Stimulated activated effector memory CD8-positive, alpha-beta T cell treated with anti-CD3 and anti-CD28 coated beads, Interleukin-12 subunit alpha, Interleukin-12 subunit beta, amount 100 ng/mL, for 72 hours (primary cell): ENCODE results near the gene PAPPA2.

ENCODE experiments used
- ATAC-seq: fragments of 150-1000 bp; cut with Tn5 transposase; 2 replicates; pipeline ENCODE4 v1.10.0; 2021
- DNase-seq, 2 donors: peaks; one replicate each; pipeline ENCODE4 v3.0.0; 2021 to 2022; ENCODE audit warnings: low spot score in 2 of 2
- H3K27ac Mint-ChIP-seq: one replicate; pipeline ENCODE4 v1.8.0; 2022; ENCODE audit warnings: mild to moderate bottlenecking, mixed read lengths
- H3K36me3 Mint-ChIP-seq: one replicate; pipeline ENCODE4 v1.8.0; 2022; ENCODE audit warnings: mild to moderate bottlenecking, mixed read lengths
- H3K4me1 Mint-ChIP-seq: one replicate; pipeline ENCODE4 v1.8.0; 2022; ENCODE audit warnings: mixed read lengths
- H3K4me3 Mint-ChIP-seq: one replicate; pipeline ENCODE4 v1.8.0; 2022; ENCODE audit warnings: mild to moderate bottlenecking, mixed read lengths
- H3K9me3 Mint-ChIP-seq: one replicate; pipeline ENCODE4 v1.8.0; 2022; ENCODE audit warnings: mixed read lengths

Gene PAPPA2

GRCh38 chr1:176648556-176648955 lies 185.6 kb downstream of the PAPPA2 start:
- Mint-ChIP-seq H3K36me3 (no peaks in the 10 kb centered on the region), H3K4me3 (no peak overlapping the region), H3K27ac (no peak overlapping the region), H3K4me1 (no peaks in the 10 kb centered on the region), H3K9me3 (peaks cover 11% of the 10 kb centered on the region)
- DNase-seq (no peak), ATAC-seq (no peak)

DNA sequence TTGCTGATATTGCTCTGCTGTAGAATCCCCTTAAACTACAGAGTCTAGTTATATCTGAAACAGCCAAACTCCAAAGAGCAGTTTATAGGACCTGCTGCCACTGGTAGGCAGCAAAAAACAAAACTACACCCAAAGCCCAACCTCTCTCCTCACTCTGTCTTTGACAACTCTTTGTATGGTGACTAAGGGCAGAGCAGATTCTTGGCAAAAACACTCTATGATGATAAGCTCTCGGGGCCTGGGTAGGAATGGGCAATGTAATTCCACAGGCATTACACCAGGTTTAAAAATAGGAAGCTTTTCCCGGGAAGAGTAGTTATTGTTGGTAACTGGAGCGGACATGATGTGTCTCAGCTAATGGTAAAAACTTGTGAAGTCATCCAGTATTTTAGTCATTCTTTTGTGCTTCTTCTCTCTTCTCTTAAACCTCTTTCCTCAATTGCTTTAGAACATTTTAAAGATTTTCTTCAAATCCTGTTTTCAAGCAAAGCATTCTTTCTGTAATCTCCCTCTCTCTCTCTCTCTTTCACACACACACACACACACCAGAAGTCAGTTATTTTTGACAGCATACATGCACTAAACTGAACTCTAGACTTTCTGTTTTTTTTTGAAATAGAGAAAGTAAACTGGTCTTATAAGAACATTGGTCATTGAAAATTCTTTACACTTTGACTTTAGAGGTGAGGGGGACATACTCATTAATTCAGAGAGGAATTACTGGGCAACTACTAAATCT lies 193.5 kb downstream of the PAPPA2 start:
- no peak for ATAC-seq
- DNase-seq = no peak

GRCh38 chr1:176669782-176670181 lies 206.8 kb downstream of the PAPPA2 start:
- no peak overlapping the region for H3K27ac Mint-ChIP-seq
- H3K36me3 Mint-ChIP-seq = no peaks in the 10 kb centered on the region
- DNase-seq = no peak
- no peak for ATAC-seq
- no peak overlapping the region for H3K4me3 Mint-ChIP-seq
- H3K9me3 Mint-ChIP-seq = peaks cover 7% of the 10 kb centered on the region
- no peaks in the 10 kb centered on the region for H3K4me1 Mint-ChIP-seq

More for the DNA sequence above, 193.5 kb downstream of the PAPPA2 start:
- Mint-ChIP-seq H3K9me3 (peaks cover 16% of the 10 kb centered on the region), H3K27ac (no peak overlapping the region), H3K4me3 (no peak overlapping the region), H3K36me3 (no peaks in the 10 kb centered on the region), H3K4me1 (no peaks in the 10 kb centered on the region)

- H3K27ac Mint-ChIP-seq = no peak overlapping the region
- no peak for ATAC-seq
- H3K9me3 Mint-ChIP-seq = peaks cover 7% of the 10 kb centered on the region
- DNase-seq = no peak
- no peaks in the 10 kb centered on the region for H3K4me1 Mint-ChIP-seq
- H3K4me3 Mint-ChIP-seq = no peak overlapping the region
- H3K36me3 Mint-ChIP-seq = no peaks in the 10 kb centered on the region
Measured at GRCh38 chr1:176670853-176671252, 207.9 kb downstream of the PAPPA2 start.

DNA sequence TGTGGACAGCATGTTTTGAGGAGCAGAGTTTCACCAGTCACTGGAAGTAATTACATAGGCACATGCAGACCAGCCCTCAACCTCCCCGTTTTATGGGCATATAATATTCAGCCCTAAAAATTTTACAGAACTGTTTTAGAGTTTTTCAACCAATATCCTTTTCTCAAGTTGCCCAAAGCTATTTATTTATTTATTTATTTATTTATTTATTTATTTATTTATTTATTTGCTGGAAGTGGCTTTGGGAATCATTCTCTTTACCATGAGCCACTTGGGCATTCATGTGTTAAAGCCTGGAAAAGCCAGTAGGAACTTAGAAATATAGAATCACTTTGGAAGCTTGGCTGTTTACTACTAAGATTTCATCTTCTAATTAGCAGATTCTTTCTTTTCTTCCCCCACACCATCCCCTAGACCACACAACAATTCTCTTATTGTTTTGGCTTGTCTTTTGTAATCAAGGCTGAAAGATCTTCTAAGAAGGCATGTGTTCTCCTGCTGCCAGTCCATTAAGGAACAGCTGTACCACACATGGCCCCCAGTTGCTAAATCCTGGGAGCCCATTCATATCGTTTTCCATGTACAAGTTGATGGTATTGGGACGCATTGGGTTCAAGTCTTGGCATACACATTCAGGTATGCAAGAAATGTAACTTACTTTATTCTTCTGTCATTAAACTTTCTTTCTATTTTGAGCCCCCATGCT lies 220.0 kb downstream of the PAPPA2 start:
- Mint-ChIP-seq H3K27ac (no peak overlapping the region), H3K9me3 (peaks cover 4% of the 10 kb centered on the region), H3K36me3 (no peaks in the 10 kb centered on the region), H3K4me1 (no peaks in the 10 kb centered on the region), H3K4me3 (no peak overlapping the region)
- DNase-seq = no peak
- ATAC-seq = no peak

GRCh38 chr1:176691251-176692228 lies 228.6 kb downstream of the PAPPA2 start:
- no peak overlapping the region for H3K27ac Mint-ChIP-seq
- H3K4me1 Mint-ChIP-seq = no peaks in the 10 kb centered on the region
- H3K4me3 Mint-ChIP-seq = no peak overlapping the region
- no peaks in the 10 kb centered on the region for H3K36me3 Mint-ChIP-seq
- DNase-seq (no peak), ATAC-seq (peak; percentile 35)
- H3K9me3 Mint-ChIP-seq = no peaks in the 10 kb centered on the region

- DNase-seq (no peak), ATAC-seq (no peak)
- H3K4me3 Mint-ChIP-seq = no peak overlapping the region
- no peak overlapping the region for H3K27ac Mint-ChIP-seq
- no peaks in the 10 kb centered on the region for H3K9me3 Mint-ChIP-seq
- H3K36me3 Mint-ChIP-seq = no peaks in the 10 kb centered on the region
- no peaks in the 10 kb centered on the region for H3K4me1 Mint-ChIP-seq
Measured at GRCh38 chr1:176692431-176692830, 229.5 kb downstream of the PAPPA2 start.

DNA sequence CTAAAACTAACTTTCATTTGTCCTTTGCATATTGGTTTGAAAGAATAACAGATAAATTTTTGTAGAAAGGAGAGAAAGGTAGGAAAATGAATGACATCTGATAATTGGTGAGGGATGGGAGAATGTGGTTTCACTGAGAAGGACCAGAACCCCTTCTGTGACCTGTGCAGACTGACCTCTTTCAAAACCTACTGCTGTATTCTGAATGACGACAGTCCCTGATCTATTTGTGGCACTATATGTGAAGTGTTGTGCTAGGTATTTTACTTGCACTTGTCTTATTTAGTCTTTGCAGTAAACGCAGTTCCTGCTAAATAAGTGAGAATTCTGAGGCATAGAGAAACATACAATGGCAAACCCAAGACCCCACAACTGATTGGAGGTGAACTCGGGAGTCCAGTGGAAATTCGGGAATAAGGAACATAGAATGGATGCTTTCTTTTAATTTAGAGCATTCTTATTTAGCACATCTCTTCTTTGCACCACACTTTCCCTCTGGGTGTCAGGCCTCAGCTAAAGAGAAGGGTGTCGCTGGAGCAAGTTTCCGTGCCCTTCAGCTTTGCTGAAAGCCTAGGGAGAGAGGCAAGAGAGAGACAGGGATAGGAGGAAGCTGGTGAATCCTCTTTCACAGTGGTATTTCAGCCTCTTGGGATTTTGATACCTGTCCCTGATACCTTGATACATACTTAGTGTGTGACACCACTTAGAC lies 230.2 kb downstream of the PAPPA2 start:
- no peak overlapping the region for H3K4me3 Mint-ChIP-seq
- DNase-seq (no peak), ATAC-seq (no peak)
- H3K27ac Mint-ChIP-seq = no peak overlapping the region
- no peaks in the 10 kb centered on the region for H3K9me3 Mint-ChIP-seq
- H3K4me1 Mint-ChIP-seq = no peaks in the 10 kb centered on the region
- H3K36me3 Mint-ChIP-seq = no peaks in the 10 kb centered on the region

GRCh38 chr1:176693697-176694329 lies 230.8 kb downstream of the PAPPA2 start:
- H3K27ac Mint-ChIP-seq = no peak overlapping the region

DNA sequence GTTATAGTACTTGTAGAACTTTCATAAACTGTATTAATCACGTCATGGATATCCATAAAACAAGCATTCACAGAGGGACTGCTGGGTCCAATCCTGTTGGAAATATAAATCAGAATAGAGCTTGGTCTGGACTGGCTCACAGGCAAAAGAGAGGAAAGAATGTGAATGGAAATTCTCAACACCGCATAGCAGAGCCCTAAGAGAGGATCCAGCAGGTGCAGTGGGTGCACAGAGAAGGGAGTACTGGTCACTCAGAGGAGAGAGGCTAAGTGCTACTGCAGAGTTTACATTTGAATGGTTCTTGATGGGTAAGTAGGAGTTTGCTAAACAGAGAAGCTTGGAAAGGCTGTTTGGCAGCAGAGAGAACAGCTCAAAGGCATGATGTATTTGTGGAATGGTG lies 231.7 kb downstream of the PAPPA2 start:
- Mint-ChIP-seq H3K4me3 (no peak overlapping the region), H3K27ac (no peak overlapping the region), H3K9me3 (no peaks in the 10 kb centered on the region), H3K36me3 (no peaks in the 10 kb centered on the region), H3K4me1 (no peaks in the 10 kb centered on the region)
- ATAC-seq = no peak
- DNase-seq = no peak

More at GRCh38 chr1:176693697-176694329, 230.8 kb downstream of the PAPPA2 start:
- H3K4me3 Mint-ChIP-seq = no peak overlapping the region
- H3K4me1 Mint-ChIP-seq = no peaks in the 10 kb centered on the region
- DNase-seq = no peak
- no peaks in the 10 kb centered on the region for H3K36me3 Mint-ChIP-seq
- no peaks in the 10 kb centered on the region for H3K9me3 Mint-ChIP-seq
- no peak for ATAC-seq

DNA sequence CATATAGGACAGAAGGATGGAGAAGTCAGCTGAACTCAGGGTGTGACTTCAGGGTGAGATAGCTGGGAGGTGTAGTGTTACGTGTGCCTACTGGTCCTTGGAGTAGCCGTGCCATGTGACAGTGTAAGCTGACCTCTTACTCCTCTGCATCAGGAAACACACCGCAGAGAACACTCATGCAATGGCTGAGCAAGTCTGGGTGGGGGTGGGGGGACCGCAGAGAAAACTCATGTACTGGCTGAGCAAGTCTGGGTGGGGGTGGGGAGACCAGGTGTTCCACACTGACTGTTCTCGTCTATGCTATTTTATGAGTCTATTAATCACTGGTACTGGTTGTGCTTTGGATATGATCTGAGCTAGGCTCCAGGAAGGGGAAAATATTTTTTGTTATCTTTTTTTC lies 233.1 kb downstream of the PAPPA2 start:
- Mint-ChIP-seq H3K4me3 (no peak overlapping the region), H3K4me1 (no peaks in the 10 kb centered on the region), H3K9me3 (no peaks in the 10 kb centered on the region), H3K27ac (no peak overlapping the region), H3K36me3 (no peaks in the 10 kb centered on the region)
- ATAC-seq = no peak
- DNase-seq = no peak

DNA sequence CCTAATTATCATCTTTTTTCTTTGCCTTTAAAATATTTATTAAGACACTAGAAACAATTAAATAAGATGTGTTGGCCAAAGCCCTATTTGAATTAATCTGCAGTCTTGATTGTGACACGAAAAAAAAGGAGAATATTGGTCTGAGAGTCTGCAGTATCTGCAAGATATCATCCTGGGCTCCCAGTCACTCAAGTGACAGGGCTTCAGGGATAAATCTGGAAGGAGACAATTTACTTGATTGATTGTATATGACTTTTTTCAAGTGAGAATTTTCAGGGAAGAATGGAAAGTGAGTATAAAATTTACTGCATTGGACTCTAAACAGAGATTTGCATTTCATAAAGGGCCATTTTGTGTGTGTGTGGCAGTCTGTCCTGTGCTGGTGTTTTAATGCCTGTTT lies 233.7 kb downstream of the PAPPA2 start:
- Mint-ChIP-seq H3K9me3 (no peaks in the 10 kb centered on the region), H3K27ac (no peak overlapping the region), H3K4me3 (no peak overlapping the region), H3K4me1 (no peaks in the 10 kb centered on the region), H3K36me3 (no peaks in the 10 kb centered on the region)
- DNase-seq = no peak
- no peak for ATAC-seq

DNA sequence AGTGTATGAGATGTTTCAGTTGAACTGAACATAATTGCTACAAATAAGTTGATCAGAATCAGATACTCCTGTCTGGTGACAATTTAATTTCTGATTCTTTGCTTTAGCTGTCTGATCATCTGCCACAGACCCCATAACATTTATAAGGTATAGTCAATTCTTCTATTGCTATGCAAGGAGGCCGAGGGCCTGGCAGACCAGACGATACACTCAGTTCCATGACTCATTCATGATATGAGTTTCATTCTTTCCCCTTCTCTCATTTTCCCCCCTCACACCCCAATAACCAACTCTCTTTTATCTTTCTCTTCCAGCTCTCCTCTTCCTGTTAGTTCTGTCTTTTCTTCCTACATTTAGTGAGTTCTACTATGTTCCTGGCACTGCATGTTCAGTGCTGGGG lies 236.8 kb downstream of the PAPPA2 start:
- DNase-seq (no peak), ATAC-seq (no peak)
- Mint-ChIP-seq H3K36me3 (no peaks in the 10 kb centered on the region), H3K4me1 (no peaks in the 10 kb centered on the region), H3K27ac (no peak overlapping the region), H3K4me3 (no peak overlapping the region), H3K9me3 (no peaks in the 10 kb centered on the region)

GRCh38 chr1:176701151-176701866 lies 238.3 kb downstream of the PAPPA2 start:
- Mint-ChIP-seq H3K36me3 (no peaks in the 10 kb centered on the region), H3K27ac (no peak overlapping the region), H3K4me3 (no peak overlapping the region), H3K9me3 (no peaks in the 10 kb centered on the region), H3K4me1 (no peaks in the 10 kb centered on the region)
- no peak for DNase-seq
- no peak for ATAC-seq
